H9 (cell line): Measurements from ENCODE around the gene FCHSD2. TPM values are rescaled to one million over a fixed set of nuclear protein-coding genes. Genes with fewer than 3 reads are reported as not detected.
A peak's percentile ranks its signal among the peaks of the same experiment; 100 is the strongest.

Source experiments
- DNase-seq: peaks from one replicate; pipeline ENCODE4 v3.0.0-alpha.2; 2017
- H2AFZ ChIP-seq: one replicate; pipeline ENCODE4 v1.6.1; 2013; ENCODE audit warnings: mild to moderate bottlenecking, low read length, control low read depth, moderate library complexity
- H2AK5ac ChIP-seq: 2 replicates; pipeline ENCODE4 v1.6.1; 2013; ENCODE audit warnings: low read length, control low read depth, mixed read lengths; ENCODE audit not compliant: insufficient read length
- H2BK120ac ChIP-seq: one replicate; pipeline ENCODE4 v1.6.1; 2013; ENCODE audit warnings: low read depth, mild to moderate bottlenecking, low read length, control low read depth, inconsistent platforms; ENCODE audit not compliant: poor library complexity, severe bottlenecking
- H2BK12ac ChIP-seq: 2 replicates; pipeline ENCODE4 v1.6.1; 2013; ENCODE audit warnings: low read length, control low read depth, mixed read lengths, low read depth; ENCODE audit not compliant: insufficient read length
- H2BK15ac ChIP-seq: 2 replicates; pipeline ENCODE4 v1.6.1; 2013; ENCODE audit warnings: low read depth, low read length, control low read depth
- H2BK20ac ChIP-seq: one replicate; pipeline ENCODE4 v1.6.1; 2013; ENCODE audit warnings: low read depth, mild to moderate bottlenecking, low read length, control low read depth, inconsistent platforms; ENCODE audit not compliant: poor library complexity, severe bottlenecking
- H2BK5ac ChIP-seq: 2 replicates; pipeline ENCODE4 v1.6.1; 2013; ENCODE audit warnings: low read length, control low read depth, mixed read lengths; ENCODE audit not compliant: insufficient read length
- H3K14ac ChIP-seq: 2 replicates; pipeline ENCODE4 v1.6.1; 2013; ENCODE audit warnings: low read length, control low read depth; ENCODE audit not compliant: insufficient read depth
- H3K18ac ChIP-seq: 2 replicates; pipeline ENCODE4 v1.6.1; 2013; ENCODE audit warnings: low read depth, mild to moderate bottlenecking, mixed read lengths, low read length, control low read depth; ENCODE audit not compliant: insufficient read length
- H3K23ac ChIP-seq: 2 replicates; pipeline ENCODE4 v1.6.1; 2013; ENCODE audit warnings: low read length, control low read depth, mixed read lengths, low read depth; ENCODE audit not compliant: insufficient read length
- H3K23me2 ChIP-seq: 2 replicates; pipeline ENCODE4 v1.6.1; 2013; ENCODE audit warnings: low read depth, mild to moderate bottlenecking, mixed read lengths, low read length, control low read depth; ENCODE audit not compliant: insufficient read length, poor library complexity, severe bottlenecking
- H3K27ac ChIP-seq: 2 replicates; pipeline ENCODE4 v1.5.1; 2013; ENCODE audit warnings: low read length, control low read depth, mixed read lengths, low read depth; ENCODE audit not compliant: insufficient read length
- H3K27me3 ChIP-seq: 2 replicates; pipeline ENCODE4 v1.6.1; 2013; ENCODE audit warnings: low read length, control low read depth, inconsistent platforms; ENCODE audit not compliant: insufficient read depth
- H3K4ac ChIP-seq: 2 replicates; pipeline ENCODE4 v1.6.1; 2013; ENCODE audit warnings: low read depth, mild to moderate bottlenecking, control low read depth, inconsistent platforms, low read length, moderate library complexity
- H3K4me1 ChIP-seq: 2 replicates; pipeline ENCODE4 v1.6.1; 2013; ENCODE audit warnings: low read length, control low read depth, inconsistent platforms; ENCODE audit not compliant: insufficient read depth
- H3K4me2 ChIP-seq: 2 replicates; pipeline ENCODE4 v1.6.1; 2013; ENCODE audit warnings: low read length, control low read depth, mixed read lengths; ENCODE audit not compliant: insufficient read length, insufficient read depth
- H3K56ac ChIP-seq: 2 replicates; pipeline ENCODE4 v1.6.1; 2013; ENCODE audit warnings: low read depth, mild to moderate bottlenecking, mixed read lengths, low read length, control low read depth; ENCODE audit not compliant: insufficient read length
- H3K79me1 ChIP-seq: 2 replicates; pipeline ENCODE4 v1.6.1; 2013; ENCODE audit warnings: low read depth, mild to moderate bottlenecking, moderate library complexity, low read length, control low read depth, inconsistent platforms; ENCODE audit not compliant: insufficient read depth, poor library complexity, severe bottlenecking
- H3K79me2 ChIP-seq: 2 replicates; pipeline ENCODE4 v1.6.1; 2013; ENCODE audit warnings: low read length, control low read depth, inconsistent platforms; ENCODE audit not compliant: insufficient read depth
- H3K9ac ChIP-seq: 2 replicates; pipeline ENCODE4 v1.6.1; 2013; ENCODE audit warnings: low read length, control low read depth, mixed read lengths; ENCODE audit not compliant: insufficient read length; ENCODE audit errors: extremely low read depth
- H3K9me3 ChIP-seq: one replicate; pipeline ENCODE4 v1.6.1; 2013; ENCODE audit warnings: low read depth, low read length, inconsistent platforms; ENCODE audit not compliant: control insufficient read depth
- H3T11ph ChIP-seq: one replicate; pipeline ENCODE4 v1.6.1; 2013; ENCODE audit warnings: mild to moderate bottlenecking, low read length, control low read depth, inconsistent platforms
- H4K20me1 ChIP-seq: one replicate; pipeline ENCODE4 v1.6.1; 2013; ENCODE audit not compliant: control insufficient read depth, insufficient read length, insufficient read depth
- H4K5ac ChIP-seq: 2 replicates; pipeline ENCODE4 v1.6.1; 2013; ENCODE audit warnings: low read depth, mild to moderate bottlenecking, mixed read lengths, low read length, control low read depth; ENCODE audit not compliant: insufficient read length
- H4K8ac ChIP-seq: replicated peaks from 2 replicates; pipeline ENCODE4 v1.6.1; 2013; ENCODE audit warnings: low read length, control low read depth, mixed read lengths, low read depth; ENCODE audit not compliant: insufficient read length
- H4K91ac ChIP-seq: 2 replicates; pipeline ENCODE4 v1.6.1; 2013; ENCODE audit warnings: low read depth, mild to moderate bottlenecking, moderate library complexity, mixed read lengths, low read length, control low read depth; ENCODE audit not compliant: insufficient read length
- H3K27ac Mint-ChIP-seq, 3 experiments: 2 replicates in 2 of 3; 3 replicates in 1 of 3; pipeline ENCODE4 v1.8.0; 2020 to 2021; ENCODE audit warnings: mixed read lengths in 3 of 3, mild to moderate bottlenecking in 1 of 3, moderate library complexity in 1 of 3
- H3K27me3 Mint-ChIP-seq: 2 replicates; pipeline ENCODE4 v1.8.0; 2021; ENCODE audit warnings: low read depth, mild to moderate bottlenecking, moderate library complexity, mixed read lengths
- H3K36me3 Mint-ChIP-seq, 3 experiments: 2 replicates in 2 of 3; 3 replicates in 1 of 3; pipeline ENCODE4 v1.8.0; 2020 to 2021; ENCODE audit warnings: low read depth in 3 of 3, mixed read lengths in 3 of 3; ENCODE audit not compliant: insufficient read depth in 1 of 3
- H3K4me1 Mint-ChIP-seq, 2 experiments: 2 replicates each; pipeline ENCODE4 v1.8.0; 2020; ENCODE audit warnings: mixed read lengths in 2 of 2
- H3K4me3 Mint-ChIP-seq, 2 experiments: 2 replicates in 1 of 2; 3 replicates in 1 of 2; pipeline ENCODE4 v1.8.0; 2020 to 2021; ENCODE audit warnings: mild to moderate bottlenecking in 2 of 2, mixed read lengths in 2 of 2, moderate library complexity in 1 of 2
- H3K9me3 Mint-ChIP-seq, 2 experiments: 2 replicates in 1 of 2; 3 replicates in 1 of 2; pipeline ENCODE4 v1.8.0; 2020; ENCODE audit warnings: mild to moderate bottlenecking in 2 of 2, mixed read lengths in 2 of 2, moderate library complexity in 1 of 2
- CTCF ChIP-seq: fragments of 200-600 bp; sonication (generic); conservative IDR thresholded peaks from 3 replicates; pipeline ENCODE4 v1.8.0; 2021; ENCODE audit warnings: antibody characterized with exemption, mild to moderate bottlenecking
- total RNA-seq: library from RNA; stranded (reverse); gene quantifications from 2 replicates; pipeline ENCODE4 v1.2.1, GENCODE V29; 2021

Gene FCHSD2
- total RNA-seq, 1 experiment from 2014 or later, result 17.8 TPM

DNA sequence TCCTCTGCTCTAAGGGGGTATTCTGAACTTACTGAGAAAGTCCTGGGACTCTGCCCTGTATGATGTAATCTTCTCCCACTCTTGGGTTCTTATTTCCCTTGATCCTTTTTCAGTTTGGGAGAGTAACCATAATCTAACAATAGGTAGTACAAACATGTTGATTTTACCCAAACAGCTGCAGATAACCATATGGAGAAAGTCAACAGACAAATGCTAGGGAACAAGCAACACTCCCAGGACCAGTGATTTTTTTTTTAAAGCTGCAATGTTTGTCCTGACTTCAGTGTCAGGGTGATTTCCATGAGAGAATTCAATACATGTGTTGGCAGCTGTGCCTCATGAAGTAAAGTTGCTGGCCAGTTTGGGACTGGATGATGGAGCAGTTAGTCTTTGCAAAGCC lies 156.5 kb downstream of the FCHSD2 start:
- Mint-ChIP-seq H3K27me3 (no peaks in the 10 kb centered on the region), H3K27ac (peak overlapping the region in 2 of 3 experiments; percentile 62 to 88; a peak in 4 of 7 replicates), H3K4me1 (peaks cover 13 to 17% of the 10 kb centered on the region in 2 experiments), H3K36me3 (peaks cover 0 to 3% (median 0%) of the 10 kb centered on the region in 3 experiments; a peak in 1 of 7 replicates), H3K4me3 (no peak overlapping the region), H3K9me3 (no peaks in the 10 kb centered on the region)
- no peaks in the 10 kb centered on the region for H3K79me2 ChIP-seq
- no peak overlapping the region for H2BK15ac ChIP-seq
- H2AFZ ChIP-seq, result no peak overlapping the region
- TF ChIP-seq CTCF, result no peak
- no peaks in the 10 kb centered on the region for H3K4me1 ChIP-seq
- no peak overlapping the region for H2BK120ac ChIP-seq
- H3K18ac ChIP-seq, result no peak overlapping the region
- H3K23me2 ChIP-seq, result no peaks in the 10 kb centered on the region
- no peaks in the 10 kb centered on the region for H3K79me1 ChIP-seq
- DNase-seq, result no peak
- H3T11ph ChIP-seq, result no peak overlapping the region
- H3K4ac ChIP-seq, result no peak overlapping the region
- H3K27me3 ChIP-seq, result no peaks in the 10 kb centered on the region
- H2BK5ac ChIP-seq, result no peak overlapping the region
- no peak overlapping the region for H3K23ac ChIP-seq
- H3K9me3 ChIP-seq, result no peaks in the 10 kb centered on the region
- no peak overlapping the region for H3K4me2 ChIP-seq
- no peak overlapping the region for H2BK12ac ChIP-seq
- no peak overlapping the region for H4K5ac ChIP-seq
- no peaks in the 10 kb centered on the region for H4K20me1 ChIP-seq
- no peak overlapping the region for H3K56ac ChIP-seq
- H3K14ac ChIP-seq, result no peak overlapping the region
- no peak overlapping the region for H3K27ac ChIP-seq
- H3K9ac ChIP-seq, result no peak overlapping the region
- no peak overlapping the region for H4K8ac ChIP-seq
- no peak overlapping the region for H2AK5ac ChIP-seq
- H4K91ac ChIP-seq, result no peak overlapping the region
- H2BK20ac ChIP-seq, result no peak overlapping the region
